GM12878 (cell line): ENCODE results near the gene MAP3K7. TPM values are rescaled to one million over a fixed set of nuclear protein-coding genes. Genes with fewer than 3 reads are reported as not detected.

Experiments
- ATAC-seq: fragments of 200-7000 bp; cut with Tn5 transposase; 3 replicates; pipeline ENCODE4 v1.9.1; 2020; ENCODE audit warnings: mild to moderate bottlenecking, moderate library complexity
- BruUV-seq: library from RNA; stranded (reverse); fragments of 400-500 nt; replicated peaks from 2 replicates; lab custom pipeline; 2021; lab: Mats Ljungman, UMichigan
- CTCF ChIA-PET: fragments of 300-600 bp; sonication (Branson Sonifier 250); formaldehyde crosslinking; extraction: SDS; loops from one replicate; lab custom pipeline; 2021; ENCODE audit warnings: inconsistent platforms; lab: Yijun Ruan, JAX
- POLR2A ChIA-PET: fragments of 350-600 bp; formaldehyde crosslinking; extraction: SDS; loops from one replicate; lab custom pipeline; 2021; ENCODE audit warnings: inconsistent platforms; lab: Charles Lee
- RAD21 ChIA-PET: fragments of 300-600 bp; sonication (Branson Sonifier 250); formaldehyde crosslinking; loops from one replicate; lab custom pipeline; 2023; ENCODE audit warnings: antibody characterized with exemption; ENCODE audit not compliant: unreplicated experiment; lab: Charles Lee
- SMC1A ChIA-PET: fragments of 300-600 bp; sonication (Branson Sonifier 250); formaldehyde crosslinking; loops from one replicate; lab custom pipeline; 2023; ENCODE audit not compliant: unreplicated experiment, uncharacterized antibody; lab: Charles Lee
- DNase-seq: peaks from one replicate; pipeline ENCODE4 v3.0.0-alpha.2; 2011; ENCODE audit warnings: low read depth, low spot score
- FAIRE-seq: peaks from 3 replicates; lab custom pipeline; 2011; peaks lifted over from hg19 to GRCh38; lab: Jason Lieb, UNC
- H2AFZ ChIP-seq: 2 replicates; pipeline ENCODE4 v1.6.0; 2011; ENCODE audit warnings: low read depth, low read length, control low read depth; ENCODE audit not compliant: control insufficient read depth
- H3K27ac ChIP-seq: 2 replicates; pipeline ENCODE4 v1.5.1; 2011; ENCODE audit warnings: control low read depth; ENCODE audit not compliant: control insufficient read depth, insufficient read depth
- H3K27me3 ChIP-seq, 2 experiments: replicated peaks in 1 of 2; 2 replicates each; pipeline versions ENCODE4 v1.6.0 to v1.6.1; 2011; ENCODE audit warnings: low read length in 1 of 2; ENCODE audit not compliant: control insufficient read depth in 2 of 2, insufficient read depth in 2 of 2
- H3K36me3 ChIP-seq, 2 experiments: 2 replicates each; pipeline ENCODE4 v1.5.1; 2011; ENCODE audit warnings: low read length in 1 of 2; ENCODE audit not compliant: control insufficient read depth in 2 of 2, insufficient read depth in 2 of 2
- H3K4me1 ChIP-seq: 2 replicates; pipeline ENCODE4 v1.6.1; 2011; ENCODE audit warnings: mild to moderate bottlenecking, low read length, moderate library complexity, mixed read lengths; ENCODE audit not compliant: control insufficient read depth, insufficient read depth
- H3K4me2 ChIP-seq: 2 replicates; pipeline ENCODE4 v1.6.0; 2011; ENCODE audit warnings: control low read depth; ENCODE audit not compliant: control insufficient read depth, insufficient read depth
- H3K4me3 ChIP-seq: fragments of 200-600 bp; sonication (generic); 2 replicates; pipeline ENCODE4 v1.5.1; 2016
- H3K79me2 ChIP-seq: 2 replicates; pipeline ENCODE4 v1.6.0; 2011; ENCODE audit warnings: low read length; ENCODE audit not compliant: control insufficient read depth, insufficient read depth
- H3K9ac ChIP-seq: 2 replicates; pipeline ENCODE4 v1.8.0; 2011; ENCODE audit warnings: low read length, control low read depth, mixed read lengths; ENCODE audit not compliant: control insufficient read depth, insufficient read depth
- H3K9me3 ChIP-seq: replicated peaks from 3 replicates; pipeline ENCODE4 v1.5.1; 2011; ENCODE audit warnings: mild to moderate bottlenecking, low read length; ENCODE audit not compliant: control insufficient read depth, insufficient read depth
- H4K20me1 ChIP-seq: 2 replicates; pipeline ENCODE4 v1.6.0; 2011; ENCODE audit not compliant: control insufficient read depth, insufficient read depth
- BCL11A ChIP-seq: IDR thresholded peaks from 2 replicates; pipeline ENCODE4 v1.6.1; 2011; ENCODE audit warnings: low read depth, low read length
- HDAC2 ChIP-seq: fragments of 200-600 bp; sonication (generic); IDR thresholded peaks from 2 replicates; pipeline ENCODE4 v1.6.1; 2017
- IRF4 ChIP-seq: IDR thresholded peaks from 2 replicates; pipeline ENCODE4 v1.6.1; 2011; ENCODE audit warnings: low read depth, low read length
- LARP7 ChIP-seq: fragments of 450-650 bp; IDR thresholded peaks from 2 replicates; pipeline ENCODE4 v1.6.1; 2017; ENCODE audit warnings: mild to moderate bottlenecking
- NR2F1 ChIP-seq: fragments of 450-650 bp; conservative IDR thresholded peaks from 2 replicates; pipeline ENCODE4 v1.6.1; 2017; ENCODE audit warnings: mild to moderate bottlenecking
- NRF1 ChIP-seq: conservative IDR thresholded peaks from 2 replicates; pipeline ENCODE4 v1.6.1; 2011; ENCODE audit warnings: mild to moderate bottlenecking, low read depth, low read length, improper control_type of control experiment
- PAX5 ChIP-seq: IDR thresholded peaks from 2 replicates; pipeline ENCODE4 v1.6.1; 2011; ENCODE audit warnings: low read depth, low read length, borderline replicate concordance
- RB1 ChIP-seq: fragments of 450-650 bp; formaldehyde crosslinking; IDR thresholded peaks from 2 replicates; pipeline ENCODE4 v1.6.1; 2017; ENCODE audit warnings: mild to moderate bottlenecking, borderline replicate concordance
- SIX5 ChIP-seq: IDR thresholded peaks from 2 replicates; pipeline ENCODE4 v1.6.1; 2011; ENCODE audit warnings: mild to moderate bottlenecking, low read depth, low read length, moderate library complexity; ENCODE audit not compliant: severe bottlenecking
- SMARCA5 ChIP-seq: fragments of 450-650 bp; IDR thresholded peaks from 2 replicates; pipeline ENCODE4 v1.6.1; 2017; ENCODE audit warnings: mild to moderate bottlenecking
- SPI1 ChIP-seq: IDR thresholded peaks from 2 replicates; pipeline ENCODE4 v1.6.1; 2011; ENCODE audit warnings: low read depth, mild to moderate bottlenecking, low read length, moderate library complexity, borderline replicate concordance; ENCODE audit not compliant: insufficient read depth
- TAF1 ChIP-seq: IDR thresholded peaks from 2 replicates; pipeline ENCODE4 v1.6.1; 2011; ENCODE audit warnings: mild to moderate bottlenecking, low read depth, low read length, borderline replicate concordance
- TBL1XR1 ChIP-seq: IDR thresholded peaks from 2 replicates; pipeline ENCODE4 v1.6.1; 2012; ENCODE audit warnings: low read depth, low read length, improper control_type of control experiment
- WGBS: methylation state at CpG from one replicate; pipeline ENCODE4 v1.1.6; 2016; ENCODE audit warnings: low lambda C conversion rate; ENCODE audit not compliant: insufficient replicate concordance, insufficient coverage; ENCODE audit errors: missing lambda C conversion rate; 5-methylcytosine and 5-hydroxymethylcytosine counted together
- in situ Hi-C: fragments of 300-500 bp; cut with MboI; formaldehyde crosslinking; loops from 9 replicates; pipeline ENCODE4 v1.14.3; 2018; ENCODE audit warnings: mixed read lengths
- intact Hi-C: fragments of 100-400 bp; cut with micrococcal nuclease; formaldehyde crosslinking; loops from one replicate; pipeline ENCODE4 v1.14.2; 2022; ENCODE audit not compliant: unreplicated experiment
- polyA plus RNA-seq, 11 experiments: library from polyadenylated mRNA; depleted of rRNA in 4 of 11; unstranded in 6 of 11; stranded (reverse) in 5 of 11; fragments of >200 nt; fragmentation: Nextera tagmentation in 4 of 11; fragmentation: Illumina TruSeq in 1 of 11; extraction: Ambion mirVana in 4 of 11; extraction: Trizol in 1 of 11; gene quantifications; 1 replicate in 1 of 11; 2 replicates in 10 of 11; pipeline versions ENCODE4 v1.2.1 to v1.2.3, GENCODE V29; 2011 to 2016; ENCODE audit warnings: inconsistent platforms in 2 of 11, missing spikeins in 2 of 11, low read depth in 1 of 11
- total RNA-seq, 4 experiments: library from RNA; depleted of rRNA in 3 of 4; stranded (reverse); fragments of >200 nt in 3 of 4; fragmentation: Illumina TruSeq in 1 of 4; extraction: Trizol in 1 of 4; gene quantifications; 2 replicates each; pipeline versions ENCODE4 v1.2.1 to v1.2.3, GENCODE V29; 2013 to 2021
- TF ChIP-seq, protein P1 (sequence below): IDR thresholded peaks from 2 replicates; pipeline ENCODE4 v1.6.1; 2011; ENCODE audit warnings: borderline replicate concordance, low read depth, mild to moderate bottlenecking, moderate library complexity, low read length; ENCODE audit not compliant: insufficient read depth, poor library complexity, severe bottlenecking

MAP3K7 gene
- total and polyA plus RNA-seq, 10 of the 15 experiments (the other 5 are each of a cell fraction or from before 2014, with no cell fraction given) = 7.0 to 42.6 (median 22.0) TPM

DNA sequence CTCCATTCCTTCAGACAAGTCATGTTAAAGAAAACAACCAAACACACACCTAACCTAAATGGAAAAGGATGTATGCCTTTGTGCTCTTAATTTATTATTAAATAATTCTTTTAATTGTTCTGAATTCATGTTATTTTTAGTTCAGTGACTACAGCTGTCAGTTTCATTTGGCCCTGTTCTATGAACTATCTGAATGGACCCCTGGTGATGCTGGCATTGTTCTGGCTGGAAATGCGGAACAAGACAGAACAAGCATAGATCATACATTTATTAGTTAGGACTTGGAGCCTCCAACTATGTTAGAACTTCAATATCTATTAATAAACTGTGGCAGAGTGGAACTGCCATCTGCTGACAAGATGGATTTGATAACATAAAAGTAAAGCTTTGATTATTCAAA, 5.7 kb downstream of the MAP3K7 start:
- RAD21 ChIA-PET = no interaction called here
- no peak overlapping the region for H3K27ac ChIP-seq

GRCh38 chr6:90578894-90579549, 7.8 kb downstream of the MAP3K7 start:
- no peak overlapping the region for H3K4me2 ChIP-seq
- H3K27ac ChIP-seq = no peak overlapping the region
- no peaks in the 10 kb centered on the region for H3K27me3 ChIP-seq
- FAIRE-seq (no peak), ATAC-seq (no peak), DNase-seq (no peak)
- no peaks in the 10 kb centered on the region for H3K9me3 ChIP-seq
- no peak overlapping the region for H3K9ac ChIP-seq
- POLR2A ChIA-PET = no interaction called here
- in situ Hi-C loops = no loop called here
- BruUV-seq = no TSS peak
- no peaks in the 10 kb centered on the region; the same call in 1 of the 2 replicates for H4K20me1 ChIP-seq
- TF ChIP-seq LARP7 (no peak), BCL11A (no peak), PAX5 (no peak), SPI1 (no peak), IRF4 (no peak), SMARCA5 (no peak), NR2F1 (no peak), TBL1XR1 (no peak), TAF1 (no peak)
- TF ChIP-seq, protein P1, sequence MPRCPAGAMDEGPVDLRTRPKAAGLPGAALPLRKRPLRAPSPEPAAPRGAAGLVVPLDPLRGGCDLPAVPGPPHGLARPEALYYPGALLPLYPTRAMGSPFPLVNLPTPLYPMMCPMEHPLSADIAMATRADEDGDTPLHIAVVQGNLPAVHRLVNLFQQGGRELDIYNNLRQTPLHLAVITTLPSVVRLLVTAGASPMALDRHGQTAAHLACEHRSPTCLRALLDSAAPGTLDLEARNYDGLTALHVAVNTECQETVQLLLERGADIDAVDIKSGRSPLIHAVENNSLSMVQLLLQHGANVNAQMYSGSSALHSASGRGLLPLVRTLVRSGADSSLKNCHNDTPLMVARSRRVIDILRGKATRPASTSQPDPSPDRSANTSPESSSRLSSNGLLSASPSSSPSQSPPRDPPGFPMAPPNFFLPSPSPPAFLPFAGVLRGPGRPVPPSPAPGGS = no peak
- RAD21 ChIA-PET = no interaction called here
- WGBS = 95% methylated on average over 1 of the region's 1 CpG
- SMC1A ChIA-PET = no interaction called here
- H2AFZ ChIP-seq = no peak overlapping the region
- CTCF ChIA-PET = interaction anchor here (0.7 kb wide), 1 partner anchor 292 kb away, joined by 3 read pairs; no protein-coding TSS in a partner anchor
- no peaks in the 10 kb centered on the region; a peak in 2 of 4 replicates for H3K36me3 ChIP-seq
- intact Hi-C loops = no loop called here
- H3K4me1 ChIP-seq = no peaks in the 10 kb centered on the region
- no peak overlapping the region for H3K4me3 ChIP-seq
- peaks cover 29% of the 10 kb centered on the region for H3K79me2 ChIP-seq

More for the DNA sequence above, 5.7 kb downstream of the MAP3K7 start:
- no peak for TF ChIP-seq RB1
- TF ChIP-seq SIX5 = no peak
- TF ChIP-seq HDAC2 = no peak
- TF ChIP-seq NRF1 = no peak
- FAIRE-seq = no peak
- Histone ChIP-seq H4K20me1 (no peaks in the 10 kb centered on the region; the same call in 1 of the 2 replicates), H3K9ac (no peak overlapping the region), H3K36me3 (no peaks in the 10 kb centered on the region; a peak in 2 of 4 replicates), H3K79me2 (peaks cover 48% of the 10 kb centered on the region), H3K9me3 (no peaks in the 10 kb centered on the region), H3K4me2 (no peak overlapping the region), H3K4me1 (peaks cover 3% of the 10 kb centered on the region; the same call in 1 of the 2 replicates), H3K27me3 (no peaks in the 10 kb centered on the region), H2AFZ (no peak overlapping the region), H3K4me3 (no peak overlapping the region)
- 100% methylated on average over 1 of the region's 1 CpG for WGBS
- ChIA-PET SMC1A (interaction anchor here (0.8 to 1.3 kb wide), 2 partner anchors 13 to 46 kb away, joined by 3 to 4 read pairs; no protein-coding TSS in a partner anchor), CTCF (interaction anchor here (0.6 to 1.0 kb wide), 2 partner anchors 8 to 322 kb away, joined by 3 read pairs; no protein-coding TSS in a partner anchor), POLR2A (no interaction called here)
- in situ Hi-C loops = no loop called here
- ATAC-seq = no peak
- intact Hi-C loops = no loop called here
- BruUV-seq = no TSS peak
- no peak for DNase-seq
